ENCODE measurements around the gene ABCB6.

ABCB6 gene

GRCh38 chr2:219186754-219187456 lies 31.9 kb downstream of the ABCB6 start:
- DNase-seq (ENCODE audit: low read depth in 1 of 2, low spot score in 1 of 2), result no peak

- no peak for DNase-seq (ENCODE audit: low read depth in 1 of 2, low spot score in 1 of 2)
These were observed 34.6 kb downstream of the ABCB6 start for GRCh38 chr2:219184121-219184520.

DNA sequence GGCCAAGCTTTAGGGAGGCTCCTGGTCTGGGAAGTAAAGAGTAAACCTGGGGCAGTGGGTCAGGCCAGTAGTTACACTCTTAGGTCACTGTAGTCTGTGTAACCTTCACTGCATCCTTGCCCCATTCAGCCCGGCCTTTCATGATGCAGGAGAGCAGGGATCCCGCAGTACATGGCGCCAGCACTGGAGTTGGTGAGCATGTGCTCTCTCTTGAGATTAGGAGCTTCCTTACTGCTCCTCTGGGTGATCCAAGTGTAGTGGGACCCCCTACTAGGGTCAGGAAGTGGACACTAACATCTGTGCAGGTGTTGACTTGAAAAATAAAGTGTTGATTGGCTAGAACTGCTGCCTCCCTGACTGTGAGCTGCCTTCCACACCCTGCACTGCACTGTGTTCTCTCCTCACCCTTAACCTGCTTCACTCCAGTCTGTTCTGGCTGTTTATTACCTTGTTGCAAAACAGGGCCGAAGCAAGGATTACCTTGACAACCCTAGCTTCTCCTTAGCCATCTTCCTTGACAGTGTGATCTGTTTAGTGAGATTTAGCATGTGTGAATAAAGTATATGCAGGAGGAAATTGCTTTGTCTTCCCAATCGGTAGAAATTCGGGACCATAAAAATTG lies 35.5 kb downstream of the ABCB6 start:
- DNase-seq (ENCODE audit: low read depth in 1 of 2, low spot score in 1 of 2), result no peak

- no peak for DNase-seq (ENCODE audit: low read depth in 1 of 2, low spot score in 1 of 2)
These were observed 36.2 kb downstream of the ABCB6 start for GRCh38 chr2:219182331-219183150.

DNA sequence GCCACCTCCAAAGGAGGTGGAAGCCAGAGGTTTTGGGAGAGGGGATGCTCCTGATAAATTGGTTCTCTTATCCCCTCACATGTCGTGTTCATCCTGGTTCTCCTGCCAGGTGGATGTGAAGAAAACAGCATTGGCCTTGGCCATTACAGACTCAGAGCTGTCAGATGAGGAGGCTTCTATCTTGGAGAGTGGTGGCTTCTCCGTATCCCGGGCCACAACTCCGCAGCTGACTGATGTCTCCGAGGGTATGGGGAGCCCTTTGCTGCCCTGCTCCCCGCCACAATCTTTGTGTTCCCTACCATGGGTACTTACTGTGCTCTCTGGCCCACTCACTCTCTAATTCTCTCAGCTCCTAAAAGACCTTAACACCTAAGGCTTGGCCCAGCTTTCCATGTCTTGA lies 37.2 kb downstream of the ABCB6 start:
- no peak for DNase-seq (ENCODE audit: low read depth in 1 of 2, low spot score in 1 of 2)

DNA sequence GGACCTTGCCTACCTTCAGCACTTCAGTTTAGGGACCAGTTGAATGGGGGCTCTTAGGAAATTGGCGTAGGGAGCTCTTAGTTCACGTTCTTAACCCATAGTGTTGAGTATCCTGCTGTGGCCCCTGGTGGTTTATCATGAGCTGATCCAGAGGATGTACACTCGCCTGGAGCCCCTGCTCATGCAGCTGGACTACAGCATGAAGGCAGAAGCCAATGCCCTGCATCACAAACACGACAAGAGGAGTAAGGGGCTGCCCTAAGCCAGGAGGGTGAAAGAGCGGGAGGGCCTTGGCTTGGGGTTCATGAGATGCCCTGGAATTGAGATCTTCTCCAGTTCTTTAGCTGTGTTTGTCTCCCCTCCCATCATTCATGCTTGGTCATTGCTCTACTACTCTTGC lies 37.8 kb downstream of the ABCB6 start:
- no peak for DNase-seq (ENCODE audit: low read depth in 1 of 2, low spot score in 1 of 2)

GRCh38 chr2:219179601-219180465 lies 38.9 kb downstream of the ABCB6 start:
- no peak for DNase-seq (ENCODE audit: low read depth in 1 of 2, low spot score in 1 of 2)

DNA sequence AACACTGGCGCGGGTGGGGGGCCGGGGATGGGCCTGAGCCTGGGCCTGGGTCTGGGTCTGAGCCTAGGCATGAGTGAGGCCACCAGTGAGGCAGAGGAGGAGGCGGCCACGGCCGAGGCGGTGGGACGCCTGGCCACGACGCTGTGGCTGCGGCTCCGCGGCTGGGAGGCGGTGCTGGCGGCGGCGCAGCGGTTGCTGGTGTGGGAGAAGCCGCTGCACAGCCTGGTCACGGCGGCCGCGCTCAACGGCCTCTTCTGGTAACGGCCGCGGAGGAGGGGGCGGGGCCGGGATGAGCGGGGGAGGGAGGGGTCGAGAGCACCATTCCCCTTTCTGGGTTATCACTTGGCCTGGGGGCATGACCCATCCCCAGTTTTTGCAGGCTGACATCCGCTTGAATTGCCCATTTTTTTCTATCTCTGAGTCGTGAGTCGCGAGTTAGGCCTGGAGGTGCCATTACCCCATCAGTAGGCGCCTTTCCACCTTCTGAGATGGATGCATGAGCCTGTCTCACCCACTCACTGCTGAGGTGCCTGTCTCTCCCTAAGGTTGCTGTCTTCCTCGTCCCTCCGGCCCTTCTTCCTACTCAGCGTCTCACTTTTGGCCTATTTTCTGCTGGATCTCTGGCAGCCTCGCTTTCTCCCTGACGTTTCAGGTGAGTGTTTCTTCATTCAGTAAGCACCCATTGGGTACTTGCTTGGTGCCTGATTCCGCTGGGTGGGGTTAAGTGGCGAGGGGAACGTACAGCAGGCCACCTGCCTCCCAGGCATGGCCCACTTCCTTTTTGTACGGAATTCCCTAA lies 40.2 kb downstream of the ABCB6 start:
- no peak for DNase-seq (ENCODE audit: low read depth in 1 of 2, low spot score in 1 of 2)

DNA sequence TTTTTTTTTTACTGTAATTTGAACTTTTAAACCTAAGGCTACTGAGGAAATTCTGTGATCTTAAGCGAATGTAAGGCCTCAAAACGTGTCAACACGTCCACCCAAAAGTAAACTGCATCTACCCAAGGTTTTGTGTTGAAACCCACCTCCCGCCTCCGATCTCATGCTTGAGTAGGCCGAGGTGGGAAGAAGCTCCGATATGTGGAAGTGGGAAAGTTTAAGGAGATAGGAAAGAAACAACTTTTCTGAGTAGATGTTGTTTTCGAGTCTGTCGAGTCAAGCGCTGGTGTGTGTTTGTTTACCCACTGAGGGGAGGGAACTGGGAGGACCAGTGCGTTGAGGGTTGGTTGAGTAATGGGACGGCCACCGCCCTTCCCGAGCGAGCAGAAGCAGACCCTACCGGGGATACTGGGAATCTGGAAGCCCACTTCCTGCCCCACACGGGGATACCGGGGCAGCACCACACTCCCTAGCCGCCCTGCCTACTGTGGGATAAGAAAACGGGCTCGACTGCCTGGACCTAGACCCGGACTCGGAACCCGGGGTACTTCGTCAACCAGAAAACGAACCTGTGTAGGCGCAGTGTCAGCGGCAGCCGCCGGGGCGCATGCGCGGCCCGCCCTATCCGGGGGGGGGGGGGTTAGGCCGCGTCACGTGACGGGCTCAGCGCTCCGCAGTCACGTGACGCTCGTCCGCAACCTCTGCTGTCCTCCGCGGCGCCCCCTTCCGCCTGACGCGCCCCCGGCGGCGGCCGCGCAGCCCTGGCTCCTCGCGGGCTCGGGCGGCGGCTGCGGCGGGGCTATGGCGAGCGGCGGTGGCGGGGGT lies 41.0 kb downstream of the ABCB6 start, which contains the start of gene RETREG2:
RETREG2 (plus strand) TSS at position 724 of the 825 bp plus-strand sequence; CDS start at position 802, 78 bp downstream.
- peak; percentile 58 to 71 for DNase-seq (ENCODE audit: low read depth in 1 of 2, low spot score in 1 of 2)

DNA sequence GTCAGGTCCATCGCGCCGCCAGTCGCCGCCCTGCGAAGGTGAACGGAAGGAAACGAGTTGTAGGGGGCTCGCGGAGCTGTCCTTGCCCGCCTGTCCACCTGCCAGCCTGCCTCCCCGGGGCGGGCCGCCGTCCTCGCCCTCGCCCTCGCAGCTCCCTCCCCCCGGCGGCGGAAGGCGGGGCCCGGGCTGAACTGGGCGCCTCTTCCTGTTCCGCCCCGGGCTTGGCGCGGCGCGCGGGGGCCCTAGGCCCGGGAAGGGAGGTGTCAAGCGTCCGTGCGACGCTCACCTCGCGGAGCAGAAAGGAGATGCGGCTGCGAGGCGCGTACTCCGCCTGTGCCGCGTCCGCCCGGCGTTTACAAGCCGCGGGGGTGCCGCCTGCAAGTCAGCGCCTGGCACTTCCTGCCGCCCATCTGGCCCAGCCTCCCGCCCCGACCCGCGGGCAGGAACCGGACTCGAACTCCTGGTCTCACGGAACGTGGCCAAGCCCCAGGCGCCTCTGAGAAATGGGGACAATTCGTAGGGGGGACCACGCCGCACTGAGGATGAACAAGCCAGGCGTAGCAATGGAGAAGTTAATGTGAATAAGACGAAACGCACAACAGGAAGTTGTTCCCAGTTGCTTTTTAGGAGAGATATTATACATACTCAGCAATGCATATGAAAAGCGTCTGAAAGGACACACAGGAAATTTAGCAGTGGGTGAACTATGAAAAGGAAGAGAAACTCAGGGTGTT lies 41.8 kb downstream of the ABCB6 start, which contains the start of gene CNPPD1:
CNPPD1 (minus strand) TSS at position 108 of the 734 bp plus-strand sequence; CDS start at position 11, 97 bp downstream.
- DNase-seq (ENCODE audit: low read depth in 1 of 2, low spot score in 1 of 2), result peak; percentile 62 to 78

DNA sequence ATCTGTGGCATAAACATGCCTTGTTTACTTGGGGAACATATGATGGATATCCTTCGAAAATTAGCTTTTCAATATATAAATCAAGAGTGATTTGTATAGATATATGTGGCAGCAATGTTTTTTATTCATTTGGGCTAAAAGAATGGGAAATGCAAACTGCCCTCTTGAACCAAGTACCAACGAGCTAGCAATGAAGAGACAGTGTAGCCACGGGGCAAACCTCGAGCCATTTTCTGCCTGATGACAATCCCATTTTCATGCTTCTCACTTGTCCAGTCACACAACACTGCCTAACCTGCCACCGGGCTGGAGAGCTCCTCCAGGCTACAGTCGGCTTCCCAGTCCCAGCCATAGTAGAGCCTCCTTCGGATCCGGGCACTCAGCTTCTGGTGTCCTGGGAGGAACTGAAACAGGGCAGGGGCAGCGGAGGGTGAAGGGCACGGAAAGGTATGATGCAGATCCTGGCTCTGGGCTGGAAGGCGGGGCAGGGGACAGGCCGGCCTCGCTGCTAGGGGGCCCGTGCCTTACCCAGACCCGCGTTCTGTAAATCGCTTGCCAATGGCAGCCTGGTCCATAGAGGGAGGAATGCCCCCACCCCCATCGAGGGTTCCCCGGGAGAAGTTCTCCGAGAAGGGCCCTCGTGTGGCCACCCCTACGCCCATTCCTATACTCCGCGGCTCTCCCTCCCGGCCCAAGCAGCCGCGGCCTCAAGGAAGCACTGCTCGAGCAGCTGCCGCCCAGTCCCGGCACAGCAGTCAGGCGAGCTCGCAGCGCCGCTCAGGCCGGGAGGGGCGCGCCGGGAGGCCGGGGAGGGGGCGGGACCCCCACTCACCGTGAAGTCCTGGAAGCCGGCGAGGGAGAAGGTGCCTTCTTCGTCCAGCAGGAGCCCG lies 42.6 kb downstream of the ABCB6 start:
- DNase-seq (ENCODE audit: low read depth in 1 of 2, low spot score in 1 of 2), result no peak

GRCh38 chr2:219175486-219175885 lies 43.3 kb downstream of the ABCB6 start:
- DNase-seq (ENCODE audit: low read depth in 1 of 2, low spot score in 1 of 2), result no peak

GRCh38 chr2:219174801-219175200 lies 44.0 kb downstream of the ABCB6 start:
- no peak for DNase-seq (ENCODE audit: low read depth in 1 of 2, low spot score in 1 of 2)

DNA sequence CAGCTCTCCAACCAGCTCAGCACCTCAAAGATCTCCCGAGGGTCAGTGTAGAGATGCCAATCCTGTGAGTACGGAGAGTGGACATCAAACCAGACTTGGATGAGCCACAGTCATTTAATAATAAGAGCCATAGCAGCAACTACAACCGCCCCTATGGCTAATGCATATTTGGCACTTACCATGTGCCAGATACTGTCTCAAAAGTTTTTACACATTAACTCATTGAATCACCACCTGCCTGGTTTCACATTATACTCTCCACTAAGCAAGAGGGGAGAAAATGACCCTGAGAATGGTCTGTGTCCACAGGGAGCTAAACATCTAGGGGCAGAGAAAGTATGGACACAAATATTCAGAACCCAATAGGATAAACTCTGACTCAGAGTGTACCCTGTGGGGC lies 44.6 kb downstream of the ABCB6 start:
- DNase-seq (ENCODE audit: low read depth in 1 of 2, low spot score in 1 of 2), result no peak

DNA sequence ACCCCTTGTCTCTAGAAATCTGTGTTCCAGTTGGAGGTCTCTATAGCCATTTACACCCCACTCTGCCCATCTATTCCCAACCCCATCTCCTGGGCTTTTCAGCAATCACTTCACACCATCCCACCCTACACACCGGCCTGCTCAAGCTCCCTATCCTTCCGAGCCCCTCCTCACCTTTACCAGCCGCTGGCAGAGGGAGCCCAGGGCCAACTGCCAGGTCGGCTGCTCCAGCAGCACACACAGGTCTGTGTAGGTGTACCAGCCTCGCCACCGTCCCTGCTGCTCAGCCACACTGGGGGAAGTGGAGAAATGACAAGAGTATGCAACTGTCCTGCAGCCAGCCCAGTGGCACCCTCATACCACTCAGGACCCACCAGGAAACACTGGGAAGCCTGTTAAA lies 45.6 kb downstream of the ABCB6 start:
- no peak for DNase-seq (ENCODE audit: low read depth in 1 of 2, low spot score in 1 of 2)

DNA sequence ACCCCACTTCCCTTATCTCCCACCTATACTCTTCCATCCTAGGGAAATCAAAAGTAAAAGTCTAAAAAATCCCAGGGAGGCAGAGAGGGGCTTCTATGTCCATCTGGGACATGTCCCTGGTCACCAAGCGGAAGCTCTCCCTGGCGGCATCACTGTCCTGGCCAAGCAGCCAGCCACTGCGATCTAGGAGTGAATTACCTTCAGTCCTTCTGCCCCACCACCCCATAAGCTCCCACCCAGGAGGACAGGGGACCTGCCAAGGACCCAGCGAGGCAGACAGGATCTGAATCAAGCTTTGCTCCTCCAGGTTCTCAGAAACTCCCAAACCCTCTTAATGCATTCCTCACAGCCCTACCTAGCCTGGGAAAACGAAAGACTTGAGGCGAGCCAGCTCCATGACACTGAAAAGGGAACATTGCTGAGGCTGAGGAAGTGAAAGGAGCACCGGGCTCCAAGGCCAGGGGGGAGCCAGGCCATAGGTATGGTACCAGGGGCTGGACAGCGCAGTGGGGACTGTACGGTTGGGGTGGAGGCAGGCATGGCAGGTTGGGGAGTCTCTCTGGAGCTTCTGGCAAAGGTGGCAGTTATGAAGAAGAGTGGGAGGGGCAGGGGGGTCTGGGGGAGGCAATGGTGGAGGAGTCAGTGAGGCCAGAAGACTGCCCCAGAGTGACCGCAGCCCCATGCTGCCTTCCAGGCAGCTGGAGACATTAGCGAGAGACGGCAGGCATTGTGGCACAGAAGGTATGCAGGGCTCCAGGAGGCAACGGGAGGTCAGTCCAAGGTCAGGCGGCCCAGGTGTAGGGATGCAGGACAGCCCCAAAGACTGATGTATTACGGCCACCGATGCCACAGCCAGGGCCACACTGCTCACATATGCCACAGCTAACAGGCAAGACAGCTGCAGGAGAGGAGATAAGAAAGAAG lies 46.3 kb downstream of the ABCB6 start:
- DNase-seq (ENCODE audit: low read depth in 1 of 2, low spot score in 1 of 2), result no peak

Data from activated CD4-positive, alpha-beta T cell treated with anti-CD3 and anti-CD28 coated beads, Interleukin-2, amount 50 U/mL, for 24 hours (primary cell).